NCI-H2081 treated with DMSO at 0.1 percent for 48 hours (cell line): ENCODE measurements around the gene SLC11A2.
"Not testable (repeated sequence)": the region's sequence is repeated elsewhere in the genome, so short reads cannot be mapped to it uniquely, and the experiment has no call there.

Experiments
- DNase-seq: peaks from one replicate; lab custom pipeline; 2025; lab: John Stamatoyannopoulos, UW

SLC11A2 gene

GRCh38 chr12:50990147-50990727 lies 35.9 kb downstream of the SLC11A2 start:
- DNase-seq: no peak

GRCh38 chr12:50988871-50989270 lies 37.3 kb downstream of the SLC11A2 start:
- no peak for DNase-seq

- no peak for DNase-seq
Measured at GRCh38 chr12:50988051-50988450, 38.1 kb downstream of the SLC11A2 start.

GRCh38 chr12:50986966-50987737 lies 39.0 kb downstream of the SLC11A2 start:
- no peak for DNase-seq

GRCh38 chr12:50985322-50985721 lies 40.9 kb downstream of the SLC11A2 start:
- DNase-seq: no peak

GRCh38 chr12:50984586-50985298 lies 41.4 kb downstream of the SLC11A2 start:
- no peak for DNase-seq

- DNase-seq: no peak
Measured at GRCh38 chr12:50981319-50982239, 44.6 kb downstream of the SLC11A2 start.

- no peak for DNase-seq
Measured at GRCh38 chr12:50980545-50980944, 45.6 kb downstream of the SLC11A2 start.

GRCh38 chr12:50979369-50980052 lies 46.7 kb downstream of the SLC11A2 start:
- DNase-seq: no peak

- no peak for DNase-seq
Measured at GRCh38 chr12:50971946-50972345, 54.2 kb downstream of the SLC11A2 start.

GRCh38 chr12:50964432-50964831 lies 61.8 kb downstream of the SLC11A2 start:
- DNase-seq: no peak

GRCh38 chr12:50961708-50962107 lies 64.5 kb downstream of the SLC11A2 start:
- DNase-seq: no peak

GRCh38 chr12:50960130-50960529 lies 66.1 kb downstream of the SLC11A2 start:
- DNase-seq: no peak

GRCh38 chr12:50955697-50956096 lies 70.5 kb downstream of the SLC11A2 start:
- no peak for DNase-seq

- DNase-seq: no peak
Measured at GRCh38 chr12:50955288-50955687, 70.9 kb downstream of the SLC11A2 start.

GRCh38 chr12:50954789-50955188 lies 71.4 kb downstream of the SLC11A2 start:
- DNase-seq: not testable (repeated sequence)

GRCh38 chr12:50953047-50953446 lies 73.1 kb downstream of the SLC11A2 start:
- DNase-seq: no peak

GRCh38 chr12:50952510-50952909 lies 73.7 kb downstream of the SLC11A2 start, which contains the start of gene HIGD1C:
TSS of gene HIGD1C (plus strand) at chr12:50952544. CDS start at chr12:50953999, 1,455 bp downstream.
- DNase-seq: no peak

- no peak for DNase-seq
Measured at GRCh38 chr12:50951112-50951511, 75.1 kb downstream of the SLC11A2 start.

GRCh38 chr12:50949801-50950302 lies 76.3 kb downstream of the SLC11A2 start:
- no peak for DNase-seq

GRCh38 chr12:50948798-50949197 lies 77.4 kb downstream of the SLC11A2 start:
- no peak for DNase-seq
